GM19043 (cell line): Measurements from ENCODE around the gene PLPP1.
"Not testable (repeated sequence)": the region's sequence is repeated elsewhere in the genome, so short reads cannot be mapped to it uniquely, and the experiment has no call there.

Experiments used
- ATAC-seq: cut with Tn5 transposase; IDR thresholded peaks from one replicate; pipeline ENCODE4 v1.9.1; 2021; ENCODE audit warnings: low read depth; ENCODE audit not compliant: unreplicated experiment

Gene PLPP1

DNA sequence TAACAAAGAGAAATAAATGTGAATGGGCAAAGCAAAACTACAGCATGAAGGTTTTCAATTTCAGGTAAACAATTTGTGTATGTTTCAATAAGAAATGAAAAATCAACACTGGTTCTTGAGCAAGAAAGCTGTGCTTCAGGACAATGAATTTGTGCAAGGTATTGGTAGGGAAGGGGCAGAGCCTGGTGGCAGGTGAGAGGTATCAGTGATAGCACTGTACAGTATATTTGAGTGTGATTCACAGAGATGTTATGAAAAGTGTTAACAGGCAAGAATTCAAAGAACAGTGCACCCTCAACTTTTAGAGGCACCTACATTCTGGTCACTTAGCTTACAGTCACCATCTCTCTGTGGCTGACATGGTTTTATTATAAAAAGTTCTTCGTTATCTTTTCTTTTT, 25.7 kb downstream of the PLPP1 start:
- ATAC-seq = no peak

DNA sequence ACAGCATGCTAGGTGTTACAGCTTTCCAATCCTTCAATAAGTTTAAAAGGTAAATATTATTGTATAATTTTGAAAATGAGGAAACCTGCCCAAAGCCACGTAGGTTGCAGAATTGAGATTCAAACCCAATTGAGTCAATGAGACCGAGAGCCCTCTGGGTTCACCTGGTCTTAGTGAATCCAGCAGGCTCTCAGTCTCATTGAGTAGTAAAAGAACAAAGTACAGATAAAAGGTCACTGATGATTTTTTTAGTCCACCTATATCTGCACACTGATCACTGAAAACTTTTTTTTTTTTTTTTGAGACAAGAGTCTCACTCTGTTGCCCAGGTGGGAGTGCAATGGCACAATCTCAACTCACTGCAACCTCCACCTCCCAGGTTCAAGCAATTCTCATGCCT, 27.2 kb downstream of the PLPP1 start:
- no peak for ATAC-seq

GRCh38 chr5:55505711-55506110, 29.1 kb downstream of the PLPP1 start:
- ATAC-seq = not testable (repeated sequence)

- ATAC-seq = not testable (repeated sequence)
These were observed 30.8 kb downstream of the PLPP1 start for GRCh38 chr5:55503917-55504316.

- ATAC-seq = no peak
These were observed 32.0 kb downstream of the PLPP1 start for GRCh38 chr5:55502759-55503158.

DNA sequence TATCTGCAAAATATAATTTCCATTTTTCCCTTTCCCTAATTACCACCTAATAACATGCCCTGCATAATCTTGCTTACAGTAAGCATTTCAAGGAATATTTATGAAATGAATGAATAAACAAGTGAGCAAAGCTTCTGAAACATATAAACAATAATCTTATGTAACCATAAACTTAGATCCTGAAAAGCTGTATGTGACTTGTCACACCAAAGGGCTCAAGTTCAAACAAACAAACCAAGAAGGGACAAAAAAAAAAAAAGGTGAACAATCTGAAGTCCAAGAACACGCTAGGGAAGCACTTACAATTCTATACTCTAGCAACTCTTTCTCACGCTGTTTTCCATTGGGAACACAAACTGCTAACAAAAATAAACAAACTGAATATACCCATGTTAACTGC, 36.3 kb downstream of the PLPP1 start:
- no peak for ATAC-seq

- ATAC-seq = no peak
These were observed 37.1 kb downstream of the PLPP1 start for GRCh38 chr5:55497712-55498111.

- ATAC-seq = no peak
These were observed 39.5 kb downstream of the PLPP1 start for GRCh38 chr5:55495216-55495615.

DNA sequence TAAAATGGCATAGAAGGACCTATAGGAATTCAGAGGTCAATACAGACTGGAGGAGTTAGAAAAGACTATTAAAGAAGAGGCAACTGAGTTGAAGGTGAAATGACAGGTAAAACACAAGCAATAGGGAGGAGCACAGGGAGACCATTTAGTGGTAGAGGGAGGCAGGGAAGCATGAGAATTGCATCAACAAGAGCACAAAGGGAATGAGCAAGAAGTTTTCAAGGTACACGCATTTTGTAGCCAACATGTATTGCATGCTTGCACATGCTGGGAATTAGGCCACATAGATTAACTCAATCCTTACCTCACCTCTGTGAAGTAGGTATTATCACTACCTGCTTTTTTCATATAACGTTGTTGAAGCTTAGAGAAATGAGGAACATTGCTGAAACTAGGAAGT, 42.3 kb downstream of the PLPP1 start:
- ATAC-seq = no peak

DNA sequence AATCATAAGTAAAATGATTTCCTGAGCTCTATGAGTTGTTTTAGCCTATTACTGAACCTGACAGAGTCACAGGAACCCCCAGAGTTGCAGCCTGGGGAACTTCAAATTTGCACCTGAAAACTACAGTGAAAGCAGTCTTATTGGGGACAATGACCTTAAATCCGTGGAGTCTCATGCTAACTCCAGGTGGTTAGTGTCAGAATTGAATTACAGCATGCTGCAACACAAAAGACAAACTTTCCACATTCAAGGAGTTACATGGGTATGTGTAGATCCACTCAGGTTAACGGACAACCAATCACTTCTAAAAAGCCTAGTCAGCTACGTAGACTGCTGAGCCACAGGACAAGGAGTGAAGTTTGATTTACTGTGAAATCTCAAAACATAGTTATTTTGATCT, 49.7 kb downstream of the PLPP1 start:
- ATAC-seq = no peak

GRCh38 chr5:55484531-55484930, 50.2 kb downstream of the PLPP1 start:
- no peak for ATAC-seq

DNA sequence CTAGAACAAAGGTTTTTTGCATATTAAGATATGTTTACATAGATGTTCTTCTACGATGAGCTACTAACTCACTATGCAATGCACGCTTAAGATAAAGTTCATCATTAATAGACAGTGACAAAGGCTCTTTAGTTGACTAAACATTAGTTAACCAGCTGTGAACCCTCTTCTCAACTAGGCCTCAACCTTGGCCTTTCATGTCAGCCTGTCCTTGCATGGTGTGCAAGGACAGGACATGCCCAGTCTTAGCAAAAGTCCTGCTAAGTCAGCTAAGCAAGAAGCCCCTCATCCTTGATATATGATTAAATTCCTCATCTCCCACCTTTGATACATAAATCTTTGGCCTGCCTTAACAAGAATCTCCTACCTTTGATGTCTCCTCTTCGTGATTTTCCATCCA, 50.9 kb downstream of the PLPP1 start:
- ATAC-seq = no peak

DNA sequence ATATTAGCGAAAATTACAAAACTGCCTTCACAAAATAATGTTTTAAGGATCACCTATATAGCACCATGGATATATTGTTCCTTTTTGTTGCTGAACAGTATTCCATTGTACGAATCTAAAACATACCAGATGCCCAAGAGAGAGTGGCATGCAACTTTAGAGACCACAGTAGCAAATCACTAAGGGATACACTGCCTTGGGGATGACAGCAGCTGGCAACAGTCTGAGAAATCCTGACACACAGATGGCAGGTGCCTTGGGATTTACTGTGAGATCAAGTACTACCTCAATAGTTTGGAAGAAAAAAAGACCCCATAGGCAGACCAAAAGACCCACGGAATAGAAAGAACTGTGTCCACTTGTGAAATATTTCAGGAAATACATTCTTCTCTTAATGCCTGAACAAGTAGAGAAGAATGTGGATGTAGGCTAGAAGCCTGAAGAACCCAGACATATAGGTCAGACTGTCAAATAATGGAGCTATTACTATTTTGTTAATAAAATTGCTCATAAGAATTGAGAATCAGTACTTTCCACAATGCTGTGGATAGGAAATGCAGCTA, 53.4 kb downstream of the PLPP1 start:
- ATAC-seq = no peak

DNA sequence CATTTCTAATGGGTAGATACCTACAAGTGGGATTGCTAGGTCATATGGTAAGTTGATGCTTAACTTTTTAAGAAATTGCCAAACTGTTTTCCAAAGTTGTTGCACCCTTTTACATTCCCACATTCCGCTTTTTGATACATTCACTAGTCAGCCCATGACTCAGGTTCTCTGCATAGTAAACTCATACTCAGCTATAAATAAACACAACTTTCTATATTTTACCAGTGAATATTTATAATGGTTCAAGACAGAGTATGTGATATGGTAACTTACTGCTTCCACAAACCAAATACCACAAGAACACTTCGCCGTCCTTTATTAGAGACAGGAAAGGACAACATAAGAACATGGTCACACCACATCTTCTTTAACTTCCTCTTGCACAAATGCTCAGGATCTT, 54.0 kb downstream of the PLPP1 start:
- no peak for ATAC-seq

DNA sequence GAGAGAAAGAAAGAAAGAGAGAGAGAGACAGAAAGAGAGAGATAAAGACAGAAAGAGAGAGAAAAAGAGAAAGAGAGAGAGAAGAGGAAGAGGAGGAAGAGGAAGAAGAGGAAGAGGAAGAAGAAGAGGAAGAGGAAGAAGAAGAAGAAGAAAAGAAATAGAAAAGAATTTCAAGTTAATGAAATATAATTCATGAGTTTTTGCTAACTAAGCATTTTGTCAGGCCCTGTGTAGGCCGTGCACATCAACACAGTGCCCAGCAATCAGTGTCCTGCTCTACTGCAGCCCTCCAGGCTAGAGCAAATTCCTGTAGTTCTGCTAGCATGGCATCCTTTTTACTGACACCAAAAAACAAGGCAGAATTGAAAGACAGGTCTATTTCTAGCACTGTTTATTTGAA, 62.1 kb downstream of the PLPP1 start:
- no peak for ATAC-seq

DNA sequence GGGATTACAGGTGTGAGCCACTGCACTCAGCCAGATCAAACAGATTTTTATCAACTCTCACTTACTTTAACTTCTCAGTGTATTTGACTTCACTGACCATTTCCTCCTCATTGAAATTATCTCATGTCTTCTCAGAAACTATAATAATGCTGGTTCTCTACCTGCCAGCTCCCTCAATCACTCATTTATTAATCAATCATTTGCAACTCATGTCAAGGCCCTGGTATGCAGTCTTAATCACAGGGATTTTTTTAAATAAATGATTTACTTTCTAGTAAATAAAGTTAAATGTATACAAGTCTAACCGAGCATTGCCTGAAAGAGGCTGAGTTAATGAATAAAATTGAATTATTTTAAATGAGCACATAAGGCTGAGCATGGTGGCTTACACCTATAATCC, 63.3 kb downstream of the PLPP1 start:
- ATAC-seq = no peak

- no peak for ATAC-seq
These were observed 64.5 kb downstream of the PLPP1 start for GRCh38 chr5:55470282-55470681.

DNA sequence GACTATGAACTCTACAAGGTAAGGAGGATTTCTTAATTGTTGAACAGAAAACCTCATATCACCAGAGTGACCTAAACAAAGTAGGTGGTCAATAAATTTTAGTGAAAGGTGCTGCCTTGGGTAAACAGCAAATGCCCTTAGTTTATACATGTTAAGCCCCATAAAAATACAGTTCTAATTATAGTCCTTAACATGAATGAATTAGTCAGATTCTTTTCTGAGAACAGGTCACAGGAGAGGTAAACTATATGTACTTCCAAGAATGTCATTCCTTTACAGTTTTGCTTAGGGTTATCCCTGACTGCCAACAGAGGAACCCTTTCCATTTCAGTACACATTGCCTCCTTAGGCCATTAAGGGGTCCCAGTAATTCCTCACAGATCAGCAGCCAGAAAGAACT, 64.9 kb downstream of the PLPP1 start:
- ATAC-seq = no peak

- no peak for ATAC-seq
These were observed 66.8 kb downstream of the PLPP1 start for GRCh38 chr5:55467862-55468551.

GRCh38 chr5:55463613-55464012, 71.2 kb downstream of the PLPP1 start:
- ATAC-seq = no peak

DNA sequence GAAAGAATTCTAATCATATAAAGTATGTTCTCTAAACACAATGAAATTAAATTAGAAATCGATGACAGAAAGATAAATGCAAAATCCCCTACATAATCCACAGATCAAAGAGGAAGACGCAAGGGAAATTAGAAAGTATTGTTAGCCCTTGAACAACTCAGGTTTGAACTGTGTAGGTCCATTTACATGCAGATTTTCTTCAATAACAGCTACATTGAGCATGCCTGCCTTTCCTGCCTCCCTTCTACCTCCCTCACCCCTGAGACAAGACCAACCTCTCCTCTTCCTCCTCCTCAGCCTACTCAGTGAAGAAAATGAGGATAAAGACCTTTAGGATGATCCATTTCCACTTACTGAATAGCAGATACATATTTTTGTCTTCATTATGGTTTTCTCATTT, 75.2 kb downstream of the PLPP1 start:
- no peak for ATAC-seq

GRCh38 chr5:55456216-55456895, 78.4 kb downstream of the PLPP1 start:
- no peak for ATAC-seq
